ENCODE data around the gene LCP1.

- TF ChIP-seq POLR2A (IDR thresholded peaks at IDR 0.05): no peak
- TF ChIP-seq POLR2AphosphoS5 (IDR thresholded peaks at IDR 0.05): no peak
Observed at GRCh38 chr13:46170268-46170667, 11.7 kb downstream of the LCP1 start.

Measured in prostate gland (tissue), 1 donor.